DND-41 (cell line): ENCODE results near the gene TAF6.

Experiments used
- ATAC-seq: fragments of 200-7000 bp; cut with Tn5 transposase; 3 replicates; pipeline ENCODE4 v1.9.1; 2021; ENCODE audit warnings: low read depth; ENCODE audit not compliant: insufficient read depth
- DNase-seq: peaks from one replicate; pipeline ENCODE4 v3.0.0-alpha.2; 2020
- H2AFZ ChIP-seq: 2 replicates; pipeline ENCODE4 v1.6.0; 2012; ENCODE audit warnings: low read depth, low read length
- H3K27ac ChIP-seq: 2 replicates; pipeline ENCODE4 v1.5.1; 2012; ENCODE audit warnings: low read length, inconsistent platforms
- H3K27me3 ChIP-seq: fragments of 200-600 bp; sonication (generic); 2 replicates; pipeline ENCODE4 v1.6.0; 2012; ENCODE audit warnings: low read length, mild to moderate bottlenecking, inconsistent platforms; ENCODE audit not compliant: insufficient read depth, poor library complexity
- H3K36me3 ChIP-seq: 2 replicates; pipeline ENCODE4 v1.5.1; 2012; ENCODE audit warnings: low read length, inconsistent platforms; ENCODE audit not compliant: insufficient read depth
- H3K4me1 ChIP-seq: 2 replicates; pipeline ENCODE4 v1.5.1; 2012; ENCODE audit warnings: mild to moderate bottlenecking, low read length; ENCODE audit not compliant: insufficient read depth
- H3K4me2 ChIP-seq: 2 replicates; pipeline ENCODE4 v1.6.0; 2012; ENCODE audit warnings: mild to moderate bottlenecking, moderate library complexity, low read length, inconsistent platforms; ENCODE audit not compliant: insufficient read depth
- H3K4me3 ChIP-seq, 2 experiments: fragments of 200-600 bp in 1 of 2; shearing (Covaris generic) in 1 of 2; 2 replicates each; pipeline ENCODE4 v1.5.1; 2012 to 2016; ENCODE audit warnings: inconsistent platforms in 2 of 2, low read length in 2 of 2, mild to moderate bottlenecking in 2 of 2, low read depth in 1 of 2, moderate library complexity in 1 of 2
- H3K79me2 ChIP-seq: 2 replicates; pipeline ENCODE4 v1.6.0; 2012; ENCODE audit warnings: low read length, inconsistent platforms; ENCODE audit not compliant: insufficient read depth
- H3K9ac ChIP-seq: 2 replicates; pipeline ENCODE4 v1.6.0; 2012; ENCODE audit warnings: low read depth, mild to moderate bottlenecking, inconsistent platforms, low read length, moderate library complexity
- H3K9me3 ChIP-seq: 2 replicates; pipeline ENCODE4 v1.5.1; 2012; ENCODE audit warnings: low read length, moderate library complexity, mild to moderate bottlenecking, inconsistent platforms; ENCODE audit not compliant: insufficient read depth, severe bottlenecking
- H4K20me1 ChIP-seq: 2 replicates; pipeline ENCODE4 v1.6.0; 2012; ENCODE audit warnings: low read length; ENCODE audit not compliant: insufficient read depth
- CTCF ChIP-seq: IDR thresholded peaks from 2 replicates; pipeline ENCODE4 v1.5.1; 2012; ENCODE audit warnings: borderline replicate concordance, low read length, moderate library complexity, mild to moderate bottlenecking; ENCODE audit not compliant: poor library complexity, severe bottlenecking; ENCODE audit errors: extremely low read depth
- EZH2 ChIP-seq: IDR thresholded peaks from 3 replicates; pipeline ENCODE4 v1.6.1; 2012; ENCODE audit warnings: borderline replicate concordance, low read depth, mild to moderate bottlenecking, moderate library complexity, low read length, inconsistent platforms; ENCODE audit not compliant: severe bottlenecking

Gene TAF6

DNA sequence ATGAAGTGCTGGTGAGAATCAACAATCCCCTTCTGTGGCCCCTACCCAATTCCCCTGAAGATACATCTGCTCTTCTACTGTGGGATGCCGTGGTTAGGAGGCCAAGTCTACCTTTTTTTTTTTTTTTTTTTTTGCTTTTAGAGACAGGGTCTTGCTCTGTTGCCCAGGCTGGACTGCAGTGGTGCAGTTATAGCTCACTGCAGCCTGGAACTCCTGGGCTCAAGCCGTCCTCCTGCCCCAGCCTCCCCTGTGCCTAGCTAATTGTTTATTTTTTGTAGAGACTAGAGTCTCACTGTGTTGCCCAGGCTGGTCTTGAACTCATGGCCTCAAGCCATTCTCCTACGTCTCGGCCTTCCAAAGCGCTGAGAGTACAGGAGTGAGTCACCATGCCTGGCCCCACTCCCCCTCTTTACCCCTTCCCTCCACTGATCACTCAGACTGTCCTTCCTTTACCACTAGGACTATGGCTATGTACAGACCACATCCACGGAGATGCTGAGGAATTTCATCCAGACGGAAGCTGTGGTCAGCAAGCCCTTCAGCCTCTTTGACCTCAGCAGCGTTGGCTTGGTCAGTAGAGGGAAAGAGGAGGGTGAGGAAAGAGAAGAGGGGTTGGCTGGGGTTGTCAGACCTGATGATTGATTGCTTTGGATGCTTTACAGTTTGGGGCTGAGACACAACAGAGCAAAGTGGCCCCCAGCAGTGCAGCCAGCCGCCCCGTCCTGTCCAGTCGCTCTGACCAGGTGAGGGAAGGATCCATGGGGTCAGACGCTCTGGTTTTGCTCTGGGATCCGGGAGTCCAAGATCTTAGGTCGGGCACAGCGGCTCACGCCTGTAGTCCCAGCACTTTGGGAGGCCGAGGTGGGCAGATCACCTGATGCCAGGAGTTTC lies 16.0 kb downstream of the TAF6 start:
- H3K4me2 ChIP-seq = peak overlapping the region; percentile 80
- H3K36me3 ChIP-seq = peaks cover 77% of the 10 kb centered on the region
- peaks cover 48% of the 10 kb centered on the region for H3K79me2 ChIP-seq
- DNase-seq (no peak), ATAC-seq (no peak)
- H3K27ac ChIP-seq = no peak overlapping the region; the same call in 1 of the 2 replicates
- H3K9me3 ChIP-seq = no peaks in the 10 kb centered on the region
- H2AFZ ChIP-seq = no peak overlapping the region
- TF ChIP-seq CTCF (no peak), EZH2 (no peak)
- H3K27me3 ChIP-seq = no peaks in the 10 kb centered on the region
- peaks cover 23% of the 10 kb centered on the region for H4K20me1 ChIP-seq
- H3K9ac ChIP-seq = peak overlapping the region; percentile 93
- H3K4me1 ChIP-seq = peaks cover 35% of the 10 kb centered on the region
- H3K4me3 ChIP-seq = peak overlapping the region in 1 of 2 experiments; percentile 64; a peak in 2 of 4 replicates

DNA sequence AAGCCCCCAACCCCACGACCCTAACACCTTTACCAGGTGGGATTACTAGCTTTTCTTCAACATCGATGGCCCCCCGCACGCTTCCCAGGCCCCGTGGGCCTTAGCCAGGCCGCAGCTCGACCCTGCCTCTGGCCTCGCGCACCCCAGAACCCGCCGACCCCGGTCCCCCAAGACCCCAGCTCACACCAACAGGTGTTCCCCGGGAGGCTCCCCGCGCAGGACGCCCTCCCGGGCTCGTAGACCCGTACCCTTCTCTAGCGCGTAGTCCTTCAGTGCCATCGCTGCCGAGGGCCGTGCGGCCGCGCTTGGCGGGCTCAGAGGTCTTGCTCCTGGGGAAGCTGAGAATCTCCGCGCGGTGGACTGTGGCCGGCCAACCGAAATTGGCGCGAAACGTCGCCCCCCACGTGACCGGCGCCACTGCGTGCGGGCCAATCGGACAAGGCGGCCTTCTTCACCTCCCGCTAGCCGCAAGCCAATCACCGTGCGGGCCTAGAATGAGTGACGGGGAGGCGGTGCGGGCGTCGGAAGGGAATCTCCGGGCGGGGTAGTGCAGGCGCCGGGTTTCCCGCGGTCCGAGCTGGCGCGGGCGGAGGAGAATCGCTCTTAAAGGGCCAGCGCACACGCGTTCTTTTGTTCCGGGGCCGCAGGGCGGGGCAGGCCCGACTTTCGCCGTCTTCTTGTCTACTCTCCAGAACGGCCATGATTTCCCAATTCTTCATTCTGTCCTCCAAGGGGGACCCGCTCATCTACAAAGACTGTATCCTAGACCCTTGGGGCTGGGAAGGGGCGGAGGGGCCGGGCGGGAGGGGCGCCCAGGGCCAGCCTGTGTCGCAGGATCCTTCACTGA lies 17.9 kb downstream of the TAF6 start, which contains the start of the genes AP4M1 and MCM7:
AP4M1 (plus strand) TSS at position 628 of the 847 bp plus-strand sequence; CDS start at position 700, 72 bp downstream.
MCM7 (minus strand) TSS at position 382 of the 847 bp plus-strand sequence; CDS start at position 279, 103 bp downstream.
- Histone ChIP-seq H2AFZ (peak within 1 kb of the TSS; percentile 66), H3K27ac (peak within 1 kb of the TSS; percentile 93), H3K4me2 (peak within 1 kb of the TSS; percentile 80), H3K9ac (peak within 1 kb of the TSS; percentile 93), H4K20me1 (peaks cover 39% of the 10 kb centered on the region), H3K79me2 (peaks cover 63% of the 10 kb centered on the region), H3K27me3 (no peaks in the 10 kb centered on the region), H3K9me3 (no peaks in the 10 kb centered on the region), H3K4me3 (peak within 1 kb of the TSS; percentile 64 to 76), H3K36me3 (peaks cover 77% of the 10 kb centered on the region), H3K4me1 (peaks cover 46% of the 10 kb centered on the region)
- TF ChIP-seq CTCF (no peak), EZH2 (no peak)
- peak; percentile 86 for ATAC-seq
- peak; percentile 99 for DNase-seq

GRCh38 chr7:100100420-100101015 lies 18.6 kb downstream of the TAF6 start:
- no peaks in the 10 kb centered on the region for H3K27me3 ChIP-seq
- peak overlapping the region; percentile 61 for H2AFZ ChIP-seq
- H3K27ac ChIP-seq = peak overlapping the region; percentile 93
- H3K9me3 ChIP-seq = no peaks in the 10 kb centered on the region
- H3K79me2 ChIP-seq = peaks cover 70% of the 10 kb centered on the region
- peak overlapping the region; percentile 64 to 76 for H3K4me3 ChIP-seq
- ATAC-seq (peak; percentile 76), DNase-seq (peak; percentile 91)
- H3K9ac ChIP-seq = peak overlapping the region; percentile 93
- H4K20me1 ChIP-seq = peaks cover 46% of the 10 kb centered on the region
- peaks cover 53% of the 10 kb centered on the region for H3K4me1 ChIP-seq
- TF ChIP-seq EZH2 = no peak
- no peak for TF ChIP-seq CTCF
- H3K4me2 ChIP-seq = peak overlapping the region; percentile 68
- peaks cover 77% of the 10 kb centered on the region for H3K36me3 ChIP-seq
